GM23248 (cell line): Measurements from ENCODE around the gene PPP1R15B.

Experiments used
- EZH2 ChIP-seq: fragments of 200-600 bp; sonication (generic); IDR thresholded peaks from 2 replicates; pipeline ENCODE4 v1.6.1; 2018; ENCODE audit warnings: antibody characterized with exemption, mild to moderate bottlenecking; ENCODE audit not compliant: insufficient read depth, poor library complexity, severe bottlenecking
- EZH2phosphoT487 ChIP-seq: fragments of 200-600 bp; sonication (generic); IDR thresholded peaks from 2 replicates; pipeline ENCODE4 v1.6.1; 2018; ENCODE audit warnings: antibody characterized with exemption, moderate library complexity, mild to moderate bottlenecking, low read depth; ENCODE audit not compliant: insufficient read depth

DNA sequence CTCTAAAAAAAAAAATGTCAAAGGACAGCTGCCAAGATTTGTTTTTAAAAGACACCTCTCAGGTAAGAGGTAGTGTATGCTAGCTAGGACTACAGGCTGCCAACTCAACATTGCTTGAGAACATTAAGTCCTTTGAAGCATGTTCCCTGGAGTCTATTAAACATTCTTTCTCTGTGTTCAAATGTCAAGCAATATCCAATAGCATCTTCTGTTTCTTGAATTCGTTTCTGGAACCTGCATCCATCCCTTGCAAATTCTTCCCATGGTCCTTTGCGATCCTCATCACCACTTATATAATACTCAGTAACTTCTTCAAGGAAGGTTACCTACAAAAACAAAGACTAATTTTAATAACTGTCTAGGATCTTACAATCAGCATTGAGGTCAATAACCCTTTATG is 5.6 kb downstream of the PPP1R15B start:
- TF ChIP-seq EZH2phosphoT487 (no peak), EZH2 (no peak)
